ENCODE results near the gene CNPY1.

- TF ChIP-seq, protein P1, sequence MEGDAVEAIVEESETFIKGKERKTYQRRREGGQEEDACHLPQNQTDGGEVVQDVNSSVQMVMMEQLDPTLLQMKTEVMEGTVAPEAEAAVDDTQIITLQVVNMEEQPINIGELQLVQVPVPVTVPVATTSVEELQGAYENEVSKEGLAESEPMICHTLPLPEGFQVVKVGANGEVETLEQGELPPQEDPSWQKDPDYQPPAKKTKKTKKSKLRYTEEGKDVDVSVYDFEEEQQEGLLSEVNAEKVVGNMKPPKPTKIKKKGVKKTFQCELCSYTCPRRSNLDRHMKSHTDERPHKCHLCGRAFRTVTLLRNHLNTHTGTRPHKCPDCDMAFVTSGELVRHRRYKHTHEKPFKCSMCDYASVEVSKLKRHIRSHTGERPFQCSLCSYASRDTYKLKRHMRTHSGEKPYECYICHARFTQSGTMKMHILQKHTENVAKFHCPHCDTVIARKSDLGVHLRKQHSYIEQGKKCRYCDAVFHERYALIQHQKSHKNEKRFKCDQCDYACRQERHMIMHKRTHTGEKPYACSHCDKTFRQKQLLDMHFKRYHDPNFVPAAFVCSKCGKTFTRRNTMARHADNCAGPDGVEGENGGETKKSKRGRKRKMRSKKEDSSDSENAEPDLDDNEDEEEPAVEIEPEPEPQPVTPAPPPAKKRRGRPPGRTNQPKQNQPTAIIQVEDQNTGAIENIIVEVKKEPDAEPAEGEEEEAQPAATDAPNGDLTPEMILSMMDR (IDR thresholded peaks at IDR 0.05) = no peak
- TF ChIP-seq POLR2AphosphoS5 (IDR thresholded peaks at IDR 0.05) (no peak), POLR2A (IDR thresholded peaks at IDR 0.05) (no peak)
These were observed 38.8 kb downstream of the CNPY1 start for GRCh38 chr7:155507576-155507975.

All from suprapubic skin (tissue), 4 donors.